Kidney (tissue), 14 donors: ENCODE results near the gene FBLN2. TPM values are rescaled to one million over a fixed set of nuclear protein-coding genes. Genes with fewer than 3 reads are reported as not detected.

Source experiments
- DNase-seq, 5 donors: peaks; one replicate each; pipeline ENCODE4 v3.0.0-alpha.2; 2013 to 2020
- FAIRE-seq: peaks from 2 replicates; lab custom pipeline; 2012; peaks lifted over from hg19 to GRCh38; lab: Jason Lieb, UNC
- H3K27ac ChIP-seq, 2 donors: one replicate each; pipeline ENCODE4 v1.7.0; 2013; ENCODE audit warnings: low read depth in 2 of 2, low read length in 2 of 2, inconsistent platforms in 1 of 2
- H3K27me3 ChIP-seq: one replicate; pipeline ENCODE4 v1.7.1; 2013; ENCODE audit warnings: low read length, inconsistent platforms; ENCODE audit not compliant: control insufficient read depth, insufficient read depth
- H3K36me3 ChIP-seq, 3 donors: one replicate each; pipeline versions ENCODE4 v1.7.0 to v1.7.1; 2013; ENCODE audit warnings: low read length in 3 of 3, control low read depth in 1 of 3, inconsistent platforms in 1 of 3; ENCODE audit not compliant: insufficient read depth in 3 of 3, control insufficient read depth in 2 of 3
- H3K4me1 ChIP-seq, 3 donors: one replicate each; pipeline versions ENCODE4 v1.7.0 to v1.7.1; 2013; ENCODE audit warnings: low read length in 3 of 3, inconsistent platforms in 1 of 3, low read depth in 1 of 3; ENCODE audit not compliant: control insufficient read depth in 2 of 3, insufficient read depth in 2 of 3
- H3K4me3 ChIP-seq, 3 donors: one replicate each; pipeline versions ENCODE4 v1.7.0 to v1.8.1; 2013; ENCODE audit warnings: low read length in 3 of 3, control low read depth in 1 of 3, inconsistent platforms in 1 of 3
- H3K9ac ChIP-seq, 3 donors: one replicate each; pipeline versions ENCODE4 v1.7.0 to v1.7.1; 2013; ENCODE audit warnings: low read length in 3 of 3, control low read depth in 1 of 3, inconsistent platforms in 1 of 3
- H3K9me3 ChIP-seq, 3 donors: one replicate each; pipeline versions ENCODE4 v1.7.0 to v1.7.1; 2013; ENCODE audit warnings: low read length in 3 of 3, control low read depth in 1 of 3, inconsistent platforms in 1 of 3; ENCODE audit not compliant: control insufficient read depth in 2 of 3, insufficient read depth in 1 of 3
- CTCF ChIP-seq: IDR thresholded peaks from 3 replicates; pipeline ENCODE4 v1.5.1; 2012; ENCODE audit warnings: mild to moderate bottlenecking, moderate library complexity, borderline replicate concordance; ENCODE audit not compliant: insufficient read depth; ENCODE audit errors: extremely low read depth
- intact Hi-C: fragments of 100-400 bp; cut with DNase I; formaldehyde crosslinking; loops from one replicate; pipeline ENCODE4 v1.11.1; 2022
- polyA plus RNA-seq: library from polyadenylated mRNA; stranded (reverse); fragments of 350-450 nt; fragmentation: Illumina TruSeq; extraction: RNeasy Lipid Tissue Mini Kit (QIAGEN cat#74804); gene quantifications from one replicate; pipeline ENCODE4 v1.2.3, GENCODE V29; 2014; ENCODE audit warnings: low read depth, low replicate concordance; ENCODE audit not compliant: insufficient read depth
- total RNA-seq: library from RNA; stranded (reverse); fragmentation: NEBNext Ultra II Directional; extraction: Animal tissue kit (Norgen Biotek cat#: 25700); gene quantifications from one replicate; pipeline ENCODE4 v1.2.1, GENCODE V29; 2021
- donor health status: control.
- donor health status: control.
- donor health status: control.
- donor health status: control.
- donor health status: control.
- donor health status: DM: yes; HTN: yes; CAD: no.
- donor health status: Normal renal cell carcinoma (clear cell type).

The FBLN2 gene
- total and polyA plus RNA-seq, 2 donors from 2014 or later, result 3.2 to 43.4 TPM

GRCh38 chr3:13663781-13664535, 115.0 kb downstream of the FBLN2 start:
- FAIRE-seq (no peak), DNase-seq (no peak)
- intact Hi-C loops, result loop anchor here (5.0 kb wide), 1 partner anchor 218 kb away; the partner anchor contains the start of gene WNT7A
- Histone ChIP-seq H3K27ac (no peak overlapping the region), H3K27me3 (no peaks in the 10 kb centered on the region), H3K9ac (no peak overlapping the region), H3K36me3 (no peaks in the 10 kb centered on the region), H3K4me3 (no peak overlapping the region), H3K9me3 (peaks cover 0 to 3% (median 0%) of the 10 kb centered on the region in 3 donors), H3K4me1 (no peaks in the 10 kb centered on the region)
- TF ChIP-seq CTCF, result no peak

GRCh38 chr3:13665582-13666226, 116.8 kb downstream of the FBLN2 start:
- H3K27ac ChIP-seq, result no peak overlapping the region
- DNase-seq (no peak), FAIRE-seq (no peak)
- no peak overlapping the region for H3K4me3 ChIP-seq
- intact Hi-C loops, result no loop called here
- no peak for TF ChIP-seq CTCF
- no peaks in the 10 kb centered on the region for H3K4me1 ChIP-seq
- H3K9me3 ChIP-seq, result no peaks in the 10 kb centered on the region
- H3K9ac ChIP-seq, result no peak overlapping the region
- H3K27me3 ChIP-seq, result no peaks in the 10 kb centered on the region
- H3K36me3 ChIP-seq, result no peaks in the 10 kb centered on the region

GRCh38 chr3:13666227-13666619, 117.3 kb downstream of the FBLN2 start:
- no peaks in the 10 kb centered on the region for H3K36me3 ChIP-seq
- DNase-seq (no peak), FAIRE-seq (no peak)
- H3K4me3 ChIP-seq, result no peak overlapping the region
- no peaks in the 10 kb centered on the region for H3K4me1 ChIP-seq
- TF ChIP-seq CTCF, result no peak
- no peaks in the 10 kb centered on the region for H3K27me3 ChIP-seq
- no peak overlapping the region for H3K9ac ChIP-seq
- no peaks in the 10 kb centered on the region for H3K9me3 ChIP-seq
- intact Hi-C loops, result no loop called here
- H3K27ac ChIP-seq, result no peak overlapping the region
